Esophagus squamous epithelium (tissue), 5 donors: ENCODE results near the gene ZMYND11. TPM values are rescaled to one million over a fixed set of nuclear protein-coding genes. Genes with fewer than 3 reads are reported as not detected.

Experiments used
- DNase-seq: peaks from one replicate; lab custom pipeline; 2025; lab: John Stamatoyannopoulos, UW
- H3K27ac ChIP-seq, 4 donors: fragments of 200-600 bp; sonication (generic); one replicate each; pipeline ENCODE4 v1.5.1; 2016 to 2019; ENCODE audit warnings: mild to moderate bottlenecking in 1 of 4
- H3K27me3 ChIP-seq, 4 donors: fragments of 200-600 bp; sonication (generic); 1 replicate in 3 of 4; 2 replicates in 1 of 4; pipeline versions ENCODE4 v1.5.1 to v1.6.0; 2017 to 2021; ENCODE audit warnings: antibody characterized with exemption in 1 of 4
- H3K36me3 ChIP-seq, 3 donors: fragments of 200-600 bp; sonication (generic); one replicate each; pipeline ENCODE4 v1.5.1; 2016 to 2019
- H3K4me1 ChIP-seq, 3 donors: fragments of 200-600 bp; sonication (generic); one replicate each; pipeline ENCODE4 v1.5.1; 2017 to 2019
- H3K4me3 ChIP-seq, 4 donors: fragments of 200-600 bp; sonication (generic); 1 replicate in 3 of 4; 2 replicates in 1 of 4; pipeline ENCODE4 v1.5.1; 2016 to 2019; ENCODE audit warnings: mild to moderate bottlenecking in 2 of 4, moderate library complexity in 1 of 4
- H3K9me3 ChIP-seq, 3 donors: fragments of 200-600 bp; sonication (generic); one replicate each; pipeline ENCODE4 v1.5.1; 2016 to 2019
- POLR2A ChIP-seq, 4 donors: fragments of 450-650 bp; IDR thresholded peaks; one replicate each; pipeline ENCODE4 v1.6.1; 2017; ENCODE audit warnings: antibody characterized with exemption in 4 of 4, mild to moderate bottlenecking in 4 of 4, moderate library complexity in 3 of 4
- WGBS, 2 donors: methylation state at CpG; one replicate each; pipeline ENCODE4 v1.1.5; 2018; 5-methylcytosine and 5-hydroxymethylcytosine counted together
- intact Hi-C: fragments of 100-400 bp; cut with DNase I; formaldehyde crosslinking; loops from one replicate; pipeline ENCODE4 v1.15.0; 2022
- total RNA-seq, 4 donors: library from RNA; depleted of rRNA; stranded (reverse); fragments of >200 nt; gene quantifications; one replicate each; pipeline ENCODE4 v1.1.0, GENCODE V29; 2016
- TF ChIP-seq, protein P1 (sequence below), 6 experiments: fragments of 450-650 bp in 4 of 6; fragments of 200-600 bp in 2 of 6; sonication (generic) in 2 of 6; IDR thresholded peaks; one replicate each; pipeline ENCODE4 v1.5.1; 2016 to 2019; ENCODE audit warnings: antibody characterized with exemption in 6 of 6, mild to moderate bottlenecking in 4 of 6, moderate library complexity in 4 of 6
- donor health status: DM: yes; HTN: yes; CAD: no.

ZMYND11 gene
- total RNA-seq, 4 donors from 2014 or later: 22.9 to 67.9 (median 32.2) TPM

- Histone ChIP-seq H3K27me3 (peaks cover 0 to 5% (median 0%) of the 10 kb centered on the region in 4 donors), H3K9me3 (no peaks in the 10 kb centered on the region), H3K4me3 (no peak overlapping the region), H3K4me1 (no peaks in the 10 kb centered on the region), H3K36me3 (no peaks in the 10 kb centered on the region), H3K27ac (no peak overlapping the region)
- 62 to 63% methylated on average over 6 of the region's 6 CpGs for WGBS, 2 donors
- no peak for TF ChIP-seq POLR2A (IDR thresholded peaks at IDR 0.05)
- TF ChIP-seq, protein P1, sequence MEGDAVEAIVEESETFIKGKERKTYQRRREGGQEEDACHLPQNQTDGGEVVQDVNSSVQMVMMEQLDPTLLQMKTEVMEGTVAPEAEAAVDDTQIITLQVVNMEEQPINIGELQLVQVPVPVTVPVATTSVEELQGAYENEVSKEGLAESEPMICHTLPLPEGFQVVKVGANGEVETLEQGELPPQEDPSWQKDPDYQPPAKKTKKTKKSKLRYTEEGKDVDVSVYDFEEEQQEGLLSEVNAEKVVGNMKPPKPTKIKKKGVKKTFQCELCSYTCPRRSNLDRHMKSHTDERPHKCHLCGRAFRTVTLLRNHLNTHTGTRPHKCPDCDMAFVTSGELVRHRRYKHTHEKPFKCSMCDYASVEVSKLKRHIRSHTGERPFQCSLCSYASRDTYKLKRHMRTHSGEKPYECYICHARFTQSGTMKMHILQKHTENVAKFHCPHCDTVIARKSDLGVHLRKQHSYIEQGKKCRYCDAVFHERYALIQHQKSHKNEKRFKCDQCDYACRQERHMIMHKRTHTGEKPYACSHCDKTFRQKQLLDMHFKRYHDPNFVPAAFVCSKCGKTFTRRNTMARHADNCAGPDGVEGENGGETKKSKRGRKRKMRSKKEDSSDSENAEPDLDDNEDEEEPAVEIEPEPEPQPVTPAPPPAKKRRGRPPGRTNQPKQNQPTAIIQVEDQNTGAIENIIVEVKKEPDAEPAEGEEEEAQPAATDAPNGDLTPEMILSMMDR (IDR thresholded peaks at IDR 0.05): no peak
- intact Hi-C loops: no loop called here
- DNase-seq: no peak
These were observed 28.5 kb upstream of the ZMYND11 start for GRCh38 chr10:106740-107139.

DNA sequence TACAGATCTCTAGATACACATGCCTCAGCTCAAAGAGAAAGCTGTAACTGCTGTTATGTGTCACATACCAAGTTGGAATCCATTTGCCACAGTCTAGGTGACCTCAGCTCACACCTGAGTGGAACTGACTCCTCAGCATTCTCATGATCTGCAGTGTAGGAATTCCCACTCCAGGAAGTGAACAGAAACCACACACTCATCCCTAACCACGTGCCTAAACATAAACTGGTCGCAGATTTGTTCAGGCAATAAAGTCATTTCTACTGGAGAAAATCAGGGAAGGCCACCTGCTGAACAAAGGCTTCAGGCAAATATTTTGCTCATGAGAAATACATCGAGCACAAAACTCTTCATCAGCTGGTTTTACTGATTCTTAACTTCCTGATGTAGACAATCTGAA lies 23.0 kb upstream of the ZMYND11 start:
- no peaks in the 10 kb centered on the region for H3K36me3 ChIP-seq
- WGBS, 2 donors: 25 to 32% methylated on average over 3 of the region's 3 CpGs
- no peak overlapping the region for H3K4me3 ChIP-seq
- H3K9me3 ChIP-seq: no peaks in the 10 kb centered on the region
- intact Hi-C loops: no loop called here
- H3K27ac ChIP-seq: no peak overlapping the region
- no peaks in the 10 kb centered on the region for H3K27me3 ChIP-seq
- H3K4me1 ChIP-seq: no peaks in the 10 kb centered on the region
- TF ChIP-seq POLR2A (IDR thresholded peaks at IDR 0.05): no peak
- TF ChIP-seq, protein P1 (IDR thresholded peaks at IDR 0.05): no peak
- DNase-seq: no peak

- TF ChIP-seq POLR2A (IDR thresholded peaks at IDR 0.05): no peak
- TF ChIP-seq, protein P1 (IDR thresholded peaks at IDR 0.05): no peak
- no peak for DNase-seq
- WGBS, 2 donors: 67 to 84% methylated on average over 1 of the region's 1 CpG
- H3K27ac ChIP-seq: no peak overlapping the region
- no peak overlapping the region for H3K4me3 ChIP-seq
- H3K27me3 ChIP-seq: peaks cover 0 to 6% (median 0%) of the 10 kb centered on the region in 4 donors
- no peaks in the 10 kb centered on the region for H3K9me3 ChIP-seq
- no peaks in the 10 kb centered on the region for H3K36me3 ChIP-seq
- H3K4me1 ChIP-seq: no peaks in the 10 kb centered on the region
- intact Hi-C loops: no loop called here
These were observed 10.4 kb upstream of the ZMYND11 start for GRCh38 chr10:124874-125273.

DNA sequence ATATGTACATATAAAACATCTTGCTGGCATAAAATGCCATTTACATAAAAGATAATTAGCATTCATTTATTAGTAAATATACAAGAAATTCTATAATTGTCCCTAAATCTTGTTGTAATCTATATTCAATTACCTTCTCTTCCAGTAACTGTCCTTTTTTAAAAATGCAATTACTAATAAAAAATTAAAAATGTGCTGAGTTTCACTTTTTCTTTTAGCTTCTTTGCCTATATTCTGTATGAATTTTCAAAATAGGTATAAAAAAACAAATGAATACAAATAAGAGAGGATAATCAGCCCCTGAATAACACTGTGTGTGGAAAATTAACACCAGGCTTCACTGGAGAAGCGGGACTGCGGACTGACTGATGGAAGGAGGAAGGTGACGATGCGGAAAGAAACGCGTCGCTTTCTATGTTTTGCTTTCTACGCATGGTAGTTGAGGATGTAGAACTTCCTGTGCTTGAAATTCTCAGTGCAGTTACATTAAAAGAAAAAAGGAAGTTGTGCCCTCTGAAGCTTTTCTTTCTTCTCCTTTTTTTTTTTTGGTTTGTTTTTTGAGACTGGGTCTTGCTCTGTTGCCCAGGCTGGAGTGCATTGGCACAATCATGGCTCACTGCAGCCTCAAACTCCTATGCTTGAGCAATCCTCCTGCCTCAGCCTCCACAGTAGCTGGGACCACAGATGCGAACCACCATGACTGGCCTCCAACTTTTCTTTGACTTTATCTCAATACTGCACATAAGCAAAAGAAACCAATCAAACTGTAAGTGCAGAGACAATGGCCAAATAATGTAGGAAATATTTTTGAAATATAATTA lies 7.4 kb upstream of the ZMYND11 start:
- peaks cover 0 to 4% (median 0%) of the 10 kb centered on the region in 3 donors for H3K4me1 ChIP-seq
- peaks cover 0 to under 1% (median 0%) of the 10 kb centered on the region in 4 donors for H3K27me3 ChIP-seq
- no peak overlapping the region for H3K27ac ChIP-seq
- TF ChIP-seq, protein P1 (IDR thresholded peaks at IDR 0.05): no peak
- TF ChIP-seq POLR2A (IDR thresholded peaks at IDR 0.05): no peak
- H3K36me3 ChIP-seq: no peaks in the 10 kb centered on the region
- WGBS, 2 donors: 59 to 62% methylated on average over 9 of the region's 9 CpGs
- no peak for DNase-seq
- H3K4me3 ChIP-seq: peak overlapping the region in 2 of 4 donors; percentile 12 to 27
- intact Hi-C loops: no loop called here
- H3K9me3 ChIP-seq: no peaks in the 10 kb centered on the region

DNA sequence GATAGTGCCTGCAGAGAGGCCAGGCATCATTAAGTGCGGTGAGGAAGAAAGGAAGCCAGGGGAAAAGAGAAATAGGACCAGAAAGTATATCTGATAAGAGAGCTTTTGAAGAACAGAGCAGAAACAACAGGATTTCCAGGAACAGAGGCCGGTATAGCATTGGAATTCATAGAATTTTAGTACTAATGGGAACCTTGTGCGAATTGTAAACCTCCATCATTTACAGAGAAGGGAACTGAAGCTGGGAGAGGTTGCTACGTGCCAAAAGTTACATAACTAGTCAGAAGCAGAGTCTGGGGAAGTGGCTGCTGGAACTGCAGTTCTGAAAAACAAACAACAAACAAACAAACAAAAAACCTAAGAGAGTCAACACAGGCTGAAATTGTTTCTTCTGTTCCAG lies 5.4 kb upstream of the ZMYND11 start:
- intact Hi-C loops: no loop called here

More for the DNA sequence above, 5.4 kb upstream of the ZMYND11 start:
- Histone ChIP-seq H3K9me3 (no peaks in the 10 kb centered on the region), H3K4me1 (peaks cover 7 to 22% (median 8%) of the 10 kb centered on the region in 3 donors), H3K27me3 (no peaks in the 10 kb centered on the region), H3K4me3 (no peak overlapping the region), H3K36me3 (no peaks in the 10 kb centered on the region), H3K27ac (no peak overlapping the region)
- TF ChIP-seq POLR2A (IDR thresholded peaks at IDR 0.05): no peak
- TF ChIP-seq, protein P1 (IDR thresholded peaks at IDR 0.05): no peak
- no peak for DNase-seq
- 55% methylated on average over 4 of the region's 4 CpGs for WGBS, 2 donors
